Urinary bladder (tissue), 4 donors: Measurements from ENCODE around the gene RAD52. TPM values are rescaled to one million over a fixed set of nuclear protein-coding genes. Genes with fewer than 3 reads are reported as not detected.

ENCODE experiments used
- DNase-seq: peaks from one replicate; pipeline ENCODE4 v3.0.0-alpha.2; 2015; ENCODE audit errors: extremely low spot score
- H3K27ac ChIP-seq: one replicate; pipeline ENCODE4 v1.5.1; 2013; ENCODE audit warnings: low read depth, mild to moderate bottlenecking, moderate library complexity
- H3K36me3 ChIP-seq: one replicate; pipeline ENCODE4 v1.6.1; 2013; ENCODE audit warnings: mild to moderate bottlenecking, moderate library complexity; ENCODE audit not compliant: insufficient read depth
- H3K4me1 ChIP-seq: one replicate; pipeline ENCODE4 v1.6.1; 2013; ENCODE audit warnings: mild to moderate bottlenecking, moderate library complexity; ENCODE audit not compliant: insufficient read depth
- H3K4me3 ChIP-seq: one replicate; pipeline ENCODE4 v1.5.1; 2013; ENCODE audit warnings: low read depth, low read length
- WGBS: extraction: QIAGEN DNeasy Blood & Tissue Kit; methylation state at CpG from one replicate; pipeline ENCODE4 v1.1.7; 2013; 5-methylcytosine and 5-hydroxymethylcytosine counted together
- polyA plus RNA-seq: library from polyadenylated mRNA; stranded (reverse); fragments of 200-250 nt; gene quantifications from one replicate; pipeline ENCODE4 v1.2.3, GENCODE V29; 2013
- total RNA-seq: library from RNA; depleted of rRNA; stranded (reverse); fragments of >200 nt; gene quantifications from one replicate; pipeline ENCODE4 v1.2.3, GENCODE V29; 2014
- donor health status: healthy with polysubstance abuse.
- donor health status: healthy.

Gene RAD52
- total and polyA plus RNA-seq, 2 donors: 10.3 to 31.6 TPM

GRCh38 chr12:863285-863684, 86.2 kb downstream of the RAD52 start:
- 60% methylated on average over 1 of the region's 1 CpG for WGBS
- no peak overlapping the region for H3K27ac ChIP-seq
- H3K4me3 ChIP-seq: no peak overlapping the region
- no peak for DNase-seq
- H3K36me3 ChIP-seq: no peaks in the 10 kb centered on the region
- no peaks in the 10 kb centered on the region for H3K4me1 ChIP-seq

- H3K4me3 ChIP-seq: no peak overlapping the region
- no peak overlapping the region for H3K27ac ChIP-seq
- H3K36me3 ChIP-seq: no peaks in the 10 kb centered on the region
- DNase-seq: no peak
- 95% methylated on average over 4 of the region's 4 CpGs for WGBS
- H3K4me1 ChIP-seq: no peaks in the 10 kb centered on the region
Observed at GRCh38 chr12:862303-862911, 87.1 kb downstream of the RAD52 start.

Other genes with a start within 250 kb of the RAD52 start
- 155 TPM for gene WNK1, start 197.1 kb downstream of the RAD52 start, total RNA-seq
- 71.0 TPM for gene WNK1, start 197.1 kb downstream of the RAD52 start, polyA plus RNA-seq
- 76.7 TPM for gene ERC1, start 41.5 kb upstream of the RAD52 start, total RNA-seq
- gene ERC1, start 41.5 kb upstream of the RAD52 start, polyA plus RNA-seq: 26.6 TPM